NCI-H748 (cell line): ENCODE data around the gene TAB2.

ENCODE experiments used
- DNase-seq: peaks from one replicate; lab custom pipeline; 2025; ENCODE audit not compliant: unreplicated experiment; lab: John Stamatoyannopoulos, UW

TAB2 gene

GRCh38 chr6:149405823-149406765 is 88.6 kb downstream of the TAB2 start:
- no peak for DNase-seq

GRCh38 chr6:149409617-149410016 is 92.1 kb downstream of the TAB2 start:
- no peak for DNase-seq

- DNase-seq: no peak
Observed at GRCh38 chr6:149410557-149410956, 93.0 kb downstream of the TAB2 start.

- DNase-seq: no peak
Observed at GRCh38 chr6:149414009-149414408, 96.5 kb downstream of the TAB2 start.

GRCh38 chr6:149414821-149415220 is 97.3 kb downstream of the TAB2 start:
- no peak for DNase-seq

- DNase-seq: no peak
Observed at GRCh38 chr6:149419696-149420404, 102.3 kb downstream of the TAB2 start.

- no peak for DNase-seq
Observed at GRCh38 chr6:149421132-149421531, 103.6 kb downstream of the TAB2 start.

- DNase-seq: no peak
Observed at GRCh38 chr6:149422581-149422980, 105.1 kb downstream of the TAB2 start.

- DNase-seq: no peak
Observed at GRCh38 chr6:149423964-149424440, 106.5 kb downstream of the TAB2 start.

GRCh38 chr6:149425224-149425623 is 107.7 kb downstream of the TAB2 start:
- no peak for DNase-seq

- DNase-seq: no peak
Observed at GRCh38 chr6:149425754-149426153, 108.2 kb downstream of the TAB2 start.

- DNase-seq: no peak
Observed at GRCh38 chr6:149428606-149429005, 111.1 kb downstream of the TAB2 start.

GRCh38 chr6:149429427-149430360 is 112.2 kb downstream of the TAB2 start:
- peak; percentile 17 for DNase-seq

GRCh38 chr6:149431905-149432775 is 114.6 kb downstream of the TAB2 start:
- peak; percentile 83 for DNase-seq

GRCh38 chr6:149433405-149433804 is 115.9 kb downstream of the TAB2 start:
- peak; percentile 40 for DNase-seq

- DNase-seq: no peak
Observed at GRCh38 chr6:149433881-149434280, 116.4 kb downstream of the TAB2 start.

GRCh38 chr6:149435919-149436586 is 118.5 kb downstream of the TAB2 start:
- no peak for DNase-seq

GRCh38 chr6:149436647-149437046 is 119.1 kb downstream of the TAB2 start:
- DNase-seq: no peak

- no peak for DNase-seq
Observed at GRCh38 chr6:149437212-149437611, 119.7 kb downstream of the TAB2 start.
